GM20000 (cell line): ENCODE results near the gene KDM5C.

Experiments
- DNase-seq: peaks from one replicate; pipeline ENCODE4 v3.0.0; 2012; ENCODE audit warnings: low spot score
- TF ChIP-seq, protein P1 (sequence below): IDR thresholded peaks from 2 replicates; pipeline ENCODE4 v1.5.1; 2012; ENCODE audit warnings: mild to moderate bottlenecking, control low read depth; ENCODE audit errors: extremely low read depth, missing control alignments

KDM5C gene

DNA sequence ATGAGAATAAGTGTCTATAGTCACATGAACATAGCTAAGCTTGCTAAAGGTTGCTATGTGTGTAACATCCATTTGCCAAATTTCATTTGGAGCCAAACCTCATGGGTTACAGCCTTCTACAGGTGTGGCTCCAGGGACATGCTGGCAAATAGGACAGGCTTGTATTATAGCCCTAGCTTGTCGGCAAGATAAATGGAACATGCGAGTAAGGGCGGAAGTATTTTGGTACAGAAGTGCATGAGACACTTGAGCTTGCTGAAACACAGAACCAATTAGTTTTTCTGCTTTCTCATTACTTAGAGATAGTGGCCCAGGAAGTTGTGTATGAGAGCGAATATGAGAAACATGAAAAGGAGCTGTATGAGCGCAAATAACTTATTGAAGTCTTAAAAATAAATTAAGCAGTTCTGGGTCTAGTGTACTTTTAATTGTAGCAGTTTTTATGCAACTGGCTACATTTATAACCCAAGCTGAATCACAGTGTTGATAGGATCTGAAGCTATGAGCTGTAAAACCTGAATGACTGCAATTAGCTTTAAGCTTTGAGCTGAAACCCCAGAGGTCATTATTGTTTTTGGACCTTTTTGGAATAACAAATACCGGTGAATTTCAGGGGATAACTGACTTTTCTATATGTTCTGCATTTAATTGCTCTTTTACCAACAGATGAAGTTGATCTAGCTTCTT lies 64.6 kb downstream of the KDM5C start:
- TF ChIP-seq, protein P1, sequence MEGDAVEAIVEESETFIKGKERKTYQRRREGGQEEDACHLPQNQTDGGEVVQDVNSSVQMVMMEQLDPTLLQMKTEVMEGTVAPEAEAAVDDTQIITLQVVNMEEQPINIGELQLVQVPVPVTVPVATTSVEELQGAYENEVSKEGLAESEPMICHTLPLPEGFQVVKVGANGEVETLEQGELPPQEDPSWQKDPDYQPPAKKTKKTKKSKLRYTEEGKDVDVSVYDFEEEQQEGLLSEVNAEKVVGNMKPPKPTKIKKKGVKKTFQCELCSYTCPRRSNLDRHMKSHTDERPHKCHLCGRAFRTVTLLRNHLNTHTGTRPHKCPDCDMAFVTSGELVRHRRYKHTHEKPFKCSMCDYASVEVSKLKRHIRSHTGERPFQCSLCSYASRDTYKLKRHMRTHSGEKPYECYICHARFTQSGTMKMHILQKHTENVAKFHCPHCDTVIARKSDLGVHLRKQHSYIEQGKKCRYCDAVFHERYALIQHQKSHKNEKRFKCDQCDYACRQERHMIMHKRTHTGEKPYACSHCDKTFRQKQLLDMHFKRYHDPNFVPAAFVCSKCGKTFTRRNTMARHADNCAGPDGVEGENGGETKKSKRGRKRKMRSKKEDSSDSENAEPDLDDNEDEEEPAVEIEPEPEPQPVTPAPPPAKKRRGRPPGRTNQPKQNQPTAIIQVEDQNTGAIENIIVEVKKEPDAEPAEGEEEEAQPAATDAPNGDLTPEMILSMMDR: no peak
- no peak for DNase-seq

DNA sequence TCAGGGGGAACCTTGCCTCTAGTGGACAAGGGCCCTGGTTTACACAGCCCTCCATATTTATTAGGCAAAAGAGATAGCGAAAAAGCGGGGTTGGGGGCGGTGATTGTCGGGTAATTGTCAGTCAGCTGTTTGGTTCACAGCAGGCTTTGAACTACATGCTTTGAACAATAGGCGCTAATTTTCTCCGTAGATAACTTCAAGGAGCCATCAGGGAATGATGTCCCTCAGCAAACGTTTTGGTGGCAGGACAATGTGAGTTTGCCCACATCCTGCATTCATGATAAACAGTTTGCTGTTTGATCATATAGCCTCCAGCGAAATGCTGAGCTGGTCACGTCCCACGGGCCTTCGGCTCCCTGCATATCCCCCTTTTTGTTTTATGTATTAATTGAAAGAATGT lies 65.8 kb downstream of the KDM5C start:
- DNase-seq: no peak
- TF ChIP-seq, protein P1: no peak

DNA sequence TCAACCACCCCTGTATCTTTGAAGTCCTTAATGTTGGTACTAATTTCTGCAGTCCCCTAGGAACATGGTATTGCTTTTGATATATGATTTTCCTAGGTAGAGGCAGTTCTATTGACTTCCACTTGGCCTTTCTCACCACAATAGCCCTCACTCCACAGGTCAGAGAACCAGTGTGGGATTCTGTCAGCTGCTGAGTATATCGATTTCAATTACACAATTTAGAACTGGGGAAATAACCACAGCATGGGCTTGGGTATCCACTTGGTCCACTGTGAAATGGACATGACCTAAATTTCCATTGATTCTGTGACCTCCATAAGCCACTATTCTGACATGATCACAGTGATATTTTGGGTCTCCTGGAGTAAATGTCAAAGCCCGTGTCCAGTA lies 68.8 kb downstream of the KDM5C start:
- TF ChIP-seq, protein P1: no peak

DNA sequence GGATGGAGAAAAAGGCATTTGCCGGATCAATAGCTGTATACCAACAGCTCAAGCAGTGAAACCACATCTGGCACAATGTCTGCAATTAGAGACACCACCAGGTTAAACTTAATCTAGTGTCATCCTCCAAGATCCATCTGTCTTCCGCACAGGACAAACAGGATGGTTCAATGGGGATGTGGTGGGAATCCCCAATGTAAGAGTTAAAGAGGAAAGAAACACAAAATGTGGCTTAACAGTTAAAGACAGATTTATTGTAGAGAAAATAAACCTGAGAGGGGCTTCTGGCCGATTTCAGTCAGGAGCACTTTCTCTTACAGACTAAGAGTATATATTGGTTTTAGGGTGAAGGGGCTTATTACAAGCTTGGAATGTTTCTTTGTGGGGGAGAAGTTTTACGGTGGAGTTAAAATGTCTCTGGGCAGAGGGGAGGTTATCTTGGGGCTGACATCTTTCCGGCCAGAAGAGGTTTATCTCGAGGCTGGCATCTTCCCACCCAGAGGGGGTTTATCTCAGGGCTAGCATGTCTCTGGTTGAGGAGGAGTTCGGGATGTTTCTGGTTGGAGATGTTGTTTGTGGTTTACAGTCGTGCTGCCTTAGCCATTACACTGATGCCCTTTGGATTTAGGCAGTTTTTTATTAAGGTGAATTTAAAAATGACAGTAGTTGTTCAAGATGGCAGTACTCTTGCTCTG lies 69.3 kb downstream of the KDM5C start:
- no peak for DNase-seq
- TF ChIP-seq, protein P1: no peak

More for the DNA sequence above, 68.8 kb downstream of the KDM5C start:
- DNase-seq: no peak

DNA sequence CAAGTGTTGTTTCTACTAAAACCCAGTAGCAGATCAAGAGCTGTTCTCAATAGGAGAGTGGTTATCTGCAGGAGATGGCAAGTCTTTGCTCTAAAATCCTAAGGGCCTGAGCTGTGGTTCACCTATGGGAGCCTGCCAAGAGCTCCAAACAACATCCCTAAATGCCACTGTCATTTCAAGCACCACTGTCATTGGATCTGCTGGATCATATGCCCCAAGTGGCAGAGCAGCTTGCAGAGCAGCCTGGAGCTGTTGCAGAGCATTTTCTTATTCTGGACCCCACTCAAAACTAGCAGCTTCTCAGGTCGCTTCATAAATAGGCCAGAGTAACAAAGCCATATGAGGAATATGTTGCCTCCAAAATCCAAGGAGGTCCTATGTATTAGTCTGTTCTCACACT lies 71.4 kb downstream of the KDM5C start:
- TF ChIP-seq, protein P1: no peak
- DNase-seq: no peak
